ENCODE data around the gene C17orf67.

The C17orf67 gene

GRCh38 chr17:56810891-56811775 is 22.6 kb downstream of the C17orf67 start:
- TF ChIP-seq, protein P1, sequence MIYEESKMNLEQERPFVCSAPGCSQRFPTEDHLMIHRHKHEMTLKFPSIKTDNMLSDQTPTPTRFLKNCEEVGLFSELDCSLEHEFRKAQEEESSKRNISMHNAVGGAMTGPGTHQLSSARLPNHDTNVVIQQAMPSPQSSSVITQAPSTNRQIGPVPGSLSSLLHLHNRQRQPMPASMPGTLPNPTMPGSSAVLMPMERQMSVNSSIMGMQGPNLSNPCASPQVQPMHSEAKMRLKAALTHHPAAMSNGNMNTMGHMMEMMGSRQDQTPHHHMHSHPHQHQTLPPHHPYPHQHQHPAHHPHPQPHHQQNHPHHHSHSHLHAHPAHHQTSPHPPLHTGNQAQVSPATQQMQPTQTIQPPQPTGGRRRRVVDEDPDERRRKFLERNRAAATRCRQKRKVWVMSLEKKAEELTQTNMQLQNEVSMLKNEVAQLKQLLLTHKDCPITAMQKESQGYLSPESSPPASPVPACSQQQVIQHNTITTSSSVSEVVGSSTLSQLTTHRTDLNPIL (CRISPR knock-in tag; IDR thresholded peaks at IDR 0.05; ENCODE audit: low read depth), result no peak
- peak; percentile 62; the same call in 1 of the 2 replicates for TF ChIP-seq ZFP3 (CRISPR knock-in tag; IDR thresholded peaks at IDR 0.05)

GRCh38 chr17:56810343-56810742 is 23.4 kb downstream of the C17orf67 start:
- no peak for ATAC-seq

More at GRCh38 chr17:56810891-56811775, 22.6 kb downstream of the C17orf67 start:
- ATAC-seq, result no peak

DNA sequence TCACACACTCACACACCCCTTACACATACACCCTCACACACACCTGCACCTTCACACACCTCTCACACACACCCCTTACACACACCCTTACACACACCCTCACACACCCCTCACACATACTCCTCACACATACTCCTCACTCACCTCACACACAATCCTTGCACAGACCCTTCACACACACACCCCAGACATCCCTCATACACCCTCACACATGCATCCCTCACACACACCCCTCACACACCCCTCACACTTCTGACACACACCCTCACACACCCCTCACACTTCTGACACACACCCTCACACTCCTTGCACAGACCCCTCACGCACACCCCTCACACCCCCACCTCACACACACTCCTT is 23.9 kb downstream of the C17orf67 start:
- ATAC-seq, result no peak
- TF ChIP-seq OSR1 (CRISPR knock-in tag; IDR thresholded peaks at IDR 0.05) (no peak), BACH2 (CRISPR knock-in tag; IDR thresholded peaks at IDR 0.05; ENCODE audit: borderline replicate concordance) (no peak), ZNF8 (CRISPR knock-in tag; IDR thresholded peaks at IDR 0.05) (no peak), ZFP30 (CRISPR knock-in tag; IDR thresholded peaks at IDR 0.05) (no peak), ESRRG (CRISPR knock-in tag; IDR thresholded peaks at IDR 0.05) (no peak), POU6F1 (CRISPR knock-in tag; IDR thresholded peaks at IDR 0.05; ENCODE audit: borderline replicate concordance, low read depth) (no peak), ISL1 (CRISPR knock-in tag; IDR thresholded peaks at IDR 0.05) (no peak), TOX (CRISPR knock-in tag; IDR thresholded peaks at IDR 0.05; ENCODE audit: borderline replicate concordance) (no peak), ARNTL (CRISPR knock-in tag; IDR thresholded peaks at IDR 0.05; ENCODE audit: borderline replicate concordance, low read depth) (no peak), ZNF565 (CRISPR knock-in tag; conservative IDR thresholded peaks at IDR 0.05; ENCODE audit: low read depth) (no peak), ZNF70 (CRISPR knock-in tag; IDR thresholded peaks at IDR 0.05) (no peak), GLIS3 (CRISPR knock-in tag; IDR thresholded peaks at IDR 0.05) (no peak), ZFP3 (CRISPR knock-in tag; IDR thresholded peaks at IDR 0.05) (no peak), SNAI2 (CRISPR knock-in tag; IDR thresholded peaks at IDR 0.05) (no peak), ZC3H10 (CRISPR knock-in tag; IDR thresholded peaks at IDR 0.05) (no peak)
- TF ChIP-seq, protein P1 (CRISPR knock-in tag; IDR thresholded peaks at IDR 0.05; ENCODE audit: low read depth), result no peak
- TF ChIP-seq, protein P2, sequence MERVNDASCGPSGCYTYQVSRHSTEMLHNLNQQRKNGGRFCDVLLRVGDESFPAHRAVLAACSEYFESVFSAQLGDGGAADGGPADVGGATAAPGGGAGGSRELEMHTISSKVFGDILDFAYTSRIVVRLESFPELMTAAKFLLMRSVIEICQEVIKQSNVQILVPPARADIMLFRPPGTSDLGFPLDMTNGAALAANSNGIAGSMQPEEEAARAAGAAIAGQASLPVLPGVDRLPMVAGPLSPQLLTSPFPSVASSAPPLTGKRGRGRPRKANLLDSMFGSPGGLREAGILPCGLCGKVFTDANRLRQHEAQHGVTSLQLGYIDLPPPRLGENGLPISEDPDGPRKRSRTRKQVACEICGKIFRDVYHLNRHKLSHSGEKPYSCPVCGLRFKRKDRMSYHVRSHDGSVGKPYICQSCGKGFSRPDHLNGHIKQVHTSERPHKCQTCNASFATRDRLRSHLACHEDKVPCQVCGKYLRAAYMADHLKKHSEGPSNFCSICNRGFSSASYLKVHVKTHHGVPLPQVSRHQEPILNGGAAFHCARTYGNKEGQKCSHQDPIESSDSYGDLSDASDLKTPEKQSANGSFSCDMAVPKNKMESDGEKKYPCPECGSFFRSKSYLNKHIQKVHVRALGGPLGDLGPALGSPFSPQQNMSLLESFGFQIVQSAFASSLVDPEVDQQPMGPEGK (CRISPR knock-in tag; IDR thresholded peaks at IDR 0.05; ENCODE audit: borderline replicate concordance), result no peak

More at GRCh38 chr17:56810343-56810742, 23.4 kb downstream of the C17orf67 start:
- TF ChIP-seq SNAI2 (CRISPR knock-in tag; IDR thresholded peaks at IDR 0.05) (no peak), PPARA (CRISPR knock-in tag; IDR thresholded peaks at IDR 0.05; ENCODE audit: borderline replicate concordance) (no peak), TCF4 (CRISPR knock-in tag; IDR thresholded peaks at IDR 0.05; ENCODE audit: borderline replicate concordance) (no peak), ZNF8 (CRISPR knock-in tag; IDR thresholded peaks at IDR 0.05) (no peak), ZFP3 (CRISPR knock-in tag; IDR thresholded peaks at IDR 0.05) (no peak), ZFP30 (CRISPR knock-in tag; IDR thresholded peaks at IDR 0.05) (no peak), ESRRG (CRISPR knock-in tag; IDR thresholded peaks at IDR 0.05) (no peak), BACH2 (CRISPR knock-in tag; IDR thresholded peaks at IDR 0.05; ENCODE audit: borderline replicate concordance) (no peak), ZC3H10 (CRISPR knock-in tag; IDR thresholded peaks at IDR 0.05) (no peak), CSDC2 (CRISPR knock-in tag; IDR thresholded peaks at IDR 0.05) (no peak), ARNTL (CRISPR knock-in tag; IDR thresholded peaks at IDR 0.05; ENCODE audit: borderline replicate concordance, low read depth) (no peak), POU6F1 (CRISPR knock-in tag; IDR thresholded peaks at IDR 0.05; ENCODE audit: borderline replicate concordance, low read depth) (no peak)
- TF ChIP-seq, protein P3, sequence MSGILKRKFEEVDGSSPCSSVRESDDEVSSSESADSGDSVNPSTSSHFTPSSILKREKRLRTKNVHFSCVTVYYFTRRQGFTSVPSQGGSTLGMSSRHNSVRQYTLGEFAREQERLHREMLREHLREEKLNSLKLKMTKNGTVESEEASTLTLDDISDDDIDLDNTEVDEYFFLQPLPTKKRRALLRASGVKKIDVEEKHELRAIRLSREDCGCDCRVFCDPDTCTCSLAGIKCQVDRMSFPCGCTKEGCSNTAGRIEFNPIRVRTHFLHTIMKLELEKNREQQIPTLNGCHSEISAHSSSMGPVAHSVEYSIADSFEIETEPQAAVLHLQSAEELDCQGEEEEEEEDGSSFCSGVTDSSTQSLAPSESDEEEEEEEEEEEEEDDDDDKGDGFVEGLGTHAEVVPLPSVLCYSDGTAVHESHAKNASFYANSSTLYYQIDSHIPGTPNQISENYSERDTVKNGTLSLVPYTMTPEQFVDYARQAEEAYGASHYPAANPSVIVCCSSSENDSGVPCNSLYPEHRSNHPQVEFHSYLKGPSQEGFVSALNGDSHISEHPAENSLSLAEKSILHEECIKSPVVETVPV (CRISPR knock-in tag; IDR thresholded peaks at IDR 0.05), result no peak

Measured in SK-N-SH treated with all-trans-retinoic acid at 6 μM for 48 hours (cell line).